SK-N-SH treated with all-trans-retinoic acid at 6 μM for 48 hours (cell line): ENCODE data around the gene FGF23.

ENCODE experiments used
- ARNTL ChIP-seq: fragments of 450-650 bp; formaldehyde crosslinking; IDR thresholded peaks from 2 replicates; pipeline ENCODE4 v1.5.0; 2020; ENCODE audit warnings: low read depth, mild to moderate bottlenecking, moderate library complexity, borderline replicate concordance
- ESRRG ChIP-seq: fragments of 250-450 bp; sonication (Bioruptor Pico); IDR thresholded peaks from 2 replicates; pipeline ENCODE4 v1.6.1; 2021; ENCODE audit warnings: mild to moderate bottlenecking
- GLIS3 ChIP-seq: fragments of 250-450 bp; sonication (Bioruptor Pico); IDR thresholded peaks from 2 replicates; pipeline ENCODE4 v1.5.0; 2020; ENCODE audit warnings: mild to moderate bottlenecking, moderate library complexity
- RARB ChIP-seq: fragments of 250-450 bp; sonication (Bioruptor Pico); IDR thresholded peaks from 2 replicates; pipeline ENCODE4 v1.8.0; 2021; ENCODE audit warnings: mild to moderate bottlenecking, moderate library complexity
- ZFP3 ChIP-seq: fragments of 250-450 bp; sonication (Bioruptor Pico); IDR thresholded peaks from 2 replicates; pipeline ENCODE4 v1.5.0; 2020; ENCODE audit warnings: mild to moderate bottlenecking, moderate library complexity
- ZFP30 ChIP-seq: fragments of 450-650 bp; formaldehyde crosslinking; IDR thresholded peaks from 2 replicates; pipeline ENCODE4 v1.5.0; 2022; ENCODE audit warnings: mild to moderate bottlenecking, moderate library complexity
- TF ChIP-seq, protein P1 (sequence below): fragments of 250-450 bp; sonication (Bioruptor Pico); IDR thresholded peaks from 2 replicates; pipeline ENCODE4 v1.8.0; 2020; ENCODE audit warnings: mild to moderate bottlenecking, moderate library complexity, borderline replicate concordance
- TF ChIP-seq, protein P2 (sequence below): fragments of 250-450 bp; sonication (Bioruptor Pico); IDR thresholded peaks from 2 replicates; pipeline ENCODE4 v1.5.1; 2020; ENCODE audit warnings: low read depth, mild to moderate bottlenecking, moderate library complexity

DNA sequence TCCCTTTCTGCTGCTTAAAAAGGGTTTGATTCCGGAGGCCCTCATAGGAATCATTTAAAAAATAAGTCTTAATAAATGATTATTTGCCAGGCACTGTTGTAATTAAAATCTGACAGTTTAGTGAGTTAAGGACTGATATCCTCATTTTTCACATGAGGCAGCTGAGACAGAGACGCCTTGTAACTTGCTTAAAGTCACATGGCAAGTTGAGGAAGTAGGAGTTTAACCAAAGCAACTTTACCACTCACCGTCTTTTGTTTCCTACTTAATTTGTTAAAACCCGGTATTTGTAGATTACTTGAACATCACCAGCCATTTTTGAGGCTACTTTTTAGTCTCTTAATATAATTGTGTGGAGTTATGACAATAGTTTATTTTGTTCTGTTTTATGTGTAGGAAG lies 56.1 kb downstream of the FGF23 start:
- TF ChIP-seq, protein P1, sequence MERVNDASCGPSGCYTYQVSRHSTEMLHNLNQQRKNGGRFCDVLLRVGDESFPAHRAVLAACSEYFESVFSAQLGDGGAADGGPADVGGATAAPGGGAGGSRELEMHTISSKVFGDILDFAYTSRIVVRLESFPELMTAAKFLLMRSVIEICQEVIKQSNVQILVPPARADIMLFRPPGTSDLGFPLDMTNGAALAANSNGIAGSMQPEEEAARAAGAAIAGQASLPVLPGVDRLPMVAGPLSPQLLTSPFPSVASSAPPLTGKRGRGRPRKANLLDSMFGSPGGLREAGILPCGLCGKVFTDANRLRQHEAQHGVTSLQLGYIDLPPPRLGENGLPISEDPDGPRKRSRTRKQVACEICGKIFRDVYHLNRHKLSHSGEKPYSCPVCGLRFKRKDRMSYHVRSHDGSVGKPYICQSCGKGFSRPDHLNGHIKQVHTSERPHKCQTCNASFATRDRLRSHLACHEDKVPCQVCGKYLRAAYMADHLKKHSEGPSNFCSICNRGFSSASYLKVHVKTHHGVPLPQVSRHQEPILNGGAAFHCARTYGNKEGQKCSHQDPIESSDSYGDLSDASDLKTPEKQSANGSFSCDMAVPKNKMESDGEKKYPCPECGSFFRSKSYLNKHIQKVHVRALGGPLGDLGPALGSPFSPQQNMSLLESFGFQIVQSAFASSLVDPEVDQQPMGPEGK (CRISPR knock-in tag) = no peak
- TF ChIP-seq ARNTL (CRISPR knock-in tag) (no peak), ESRRG (no peak), ZFP30 (no peak), ZFP3 (no peak), RARB (CRISPR knock-in tag) (no peak), GLIS3 (CRISPR knock-in tag) (no peak)
- TF ChIP-seq, protein P2, sequence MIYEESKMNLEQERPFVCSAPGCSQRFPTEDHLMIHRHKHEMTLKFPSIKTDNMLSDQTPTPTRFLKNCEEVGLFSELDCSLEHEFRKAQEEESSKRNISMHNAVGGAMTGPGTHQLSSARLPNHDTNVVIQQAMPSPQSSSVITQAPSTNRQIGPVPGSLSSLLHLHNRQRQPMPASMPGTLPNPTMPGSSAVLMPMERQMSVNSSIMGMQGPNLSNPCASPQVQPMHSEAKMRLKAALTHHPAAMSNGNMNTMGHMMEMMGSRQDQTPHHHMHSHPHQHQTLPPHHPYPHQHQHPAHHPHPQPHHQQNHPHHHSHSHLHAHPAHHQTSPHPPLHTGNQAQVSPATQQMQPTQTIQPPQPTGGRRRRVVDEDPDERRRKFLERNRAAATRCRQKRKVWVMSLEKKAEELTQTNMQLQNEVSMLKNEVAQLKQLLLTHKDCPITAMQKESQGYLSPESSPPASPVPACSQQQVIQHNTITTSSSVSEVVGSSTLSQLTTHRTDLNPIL = no peak
